ENCODE measurements around the gene PDE4D. TPM values are rescaled to one million over a fixed set of nuclear protein-coding genes. Genes with fewer than 3 reads are reported as not detected.
"Not testable (repeated sequence)": the region's sequence is repeated elsewhere in the genome, so short reads cannot be mapped to it uniquely, and the experiment has no call there.

Gene PDE4D
- total RNA-seq, 1 experiment from 2014 or later: 11.6 TPM

GRCh38 chr5:59765446-59765845 is 128.1 kb downstream of the PDE4D start:
- no TSS peak for BruUV-seq (replicated peaks)
- CTCF ChIA-PET: no interaction called here
- DNase-seq: no peak
- no peak overlapping the region for H3K4me3 Mint-ChIP-seq (ENCODE audit: low read depth, unreplicated experiment)
- peaks cover 23% of the 10 kb centered on the region for H3K36me3 Mint-ChIP-seq (ENCODE audit: insufficient read depth, unreplicated experiment)
- H3K9me3 Mint-ChIP-seq (ENCODE audit: low read depth, unreplicated experiment): no peaks in the 10 kb centered on the region
- H3K27ac Mint-ChIP-seq (ENCODE audit: unreplicated experiment): no peak overlapping the region
- no peaks in the 10 kb centered on the region for H3K27me3 Mint-ChIP-seq (ENCODE audit: unreplicated experiment)
- H3K4me1 Mint-ChIP-seq (ENCODE audit: low read depth, unreplicated experiment): peaks cover 41% of the 10 kb centered on the region
- no peak for TF ChIP-seq CTCF (IDR thresholded peaks at IDR 0.05; ENCODE audit: unreplicated experiment)
- intact Hi-C loops (cut with micrococcal nuclease; ENCODE audit: unreplicated experiment): no loop called here

GRCh38 chr5:59764361-59764760 is 129.2 kb downstream of the PDE4D start:
- no peak for DNase-seq
- intact Hi-C loops (cut with micrococcal nuclease; ENCODE audit: unreplicated experiment): no loop called here
- Mint-ChIP-seq H3K4me1 (ENCODE audit: low read depth, unreplicated experiment) (peaks cover 39% of the 10 kb centered on the region), H3K27me3 (ENCODE audit: unreplicated experiment) (no peaks in the 10 kb centered on the region), H3K4me3 (ENCODE audit: low read depth, unreplicated experiment) (no peak overlapping the region), H3K36me3 (ENCODE audit: insufficient read depth, unreplicated experiment) (peaks cover 28% of the 10 kb centered on the region), H3K27ac (ENCODE audit: unreplicated experiment) (no peak overlapping the region), H3K9me3 (ENCODE audit: low read depth, unreplicated experiment) (no peaks in the 10 kb centered on the region)
- TF ChIP-seq CTCF (IDR thresholded peaks at IDR 0.05; ENCODE audit: unreplicated experiment): no peak
- no TSS peak for BruUV-seq (replicated peaks)
- CTCF ChIA-PET: no interaction called here

- TF ChIP-seq CTCF (IDR thresholded peaks at IDR 0.05; ENCODE audit: unreplicated experiment): no peak
- no peak overlapping the region for H3K4me3 Mint-ChIP-seq (ENCODE audit: low read depth, unreplicated experiment)
- H3K27me3 Mint-ChIP-seq (ENCODE audit: unreplicated experiment): no peaks in the 10 kb centered on the region
- intact Hi-C loops (cut with micrococcal nuclease; ENCODE audit: unreplicated experiment): no loop called here
- no peak overlapping the region for H3K27ac Mint-ChIP-seq (ENCODE audit: unreplicated experiment)
- H3K4me1 Mint-ChIP-seq (ENCODE audit: low read depth, unreplicated experiment): peaks cover 34% of the 10 kb centered on the region
- DNase-seq: no peak
- no peaks in the 10 kb centered on the region for H3K9me3 Mint-ChIP-seq (ENCODE audit: low read depth, unreplicated experiment)
- H3K36me3 Mint-ChIP-seq (ENCODE audit: insufficient read depth, unreplicated experiment): peaks cover 23% of the 10 kb centered on the region
- BruUV-seq (replicated peaks): no TSS peak
- CTCF ChIA-PET: interaction anchor here (1.2 kb wide), 1 partner anchor 23 kb away, joined by 5 read pairs; no protein-coding TSS in a partner anchor
Observed at GRCh38 chr5:59763541-59763940, 130.0 kb downstream of the PDE4D start.

- BruUV-seq (replicated peaks); H3K27ac Mint-ChIP-seq (ENCODE audit: unreplicated experiment); H3K9me3 Mint-ChIP-seq (ENCODE audit: low read depth, unreplicated experiment); intact Hi-C loops (cut with micrococcal nuclease; ENCODE audit: unreplicated experiment); CTCF ChIA-PET; DNase-seq; H3K4me3 Mint-ChIP-seq (ENCODE audit: low read depth, unreplicated experiment); H3K27me3 Mint-ChIP-seq (ENCODE audit: unreplicated experiment): not testable (repeated sequence)
- Mint-ChIP-seq H3K36me3 (ENCODE audit: insufficient read depth, unreplicated experiment) (peaks cover 13% of the 10 kb centered on the region), H3K4me1 (ENCODE audit: low read depth, unreplicated experiment) (peaks cover 37% of the 10 kb centered on the region)
Observed at GRCh38 chr5:59762232-59762631, 131.3 kb downstream of the PDE4D start.

GRCh38 chr5:59760785-59761348 is 132.7 kb downstream of the PDE4D start:
- intact Hi-C loops (cut with micrococcal nuclease; ENCODE audit: unreplicated experiment): no loop called here
- no peak for TF ChIP-seq CTCF (IDR thresholded peaks at IDR 0.05; ENCODE audit: unreplicated experiment)
- Mint-ChIP-seq H3K27me3 (ENCODE audit: unreplicated experiment) (no peaks in the 10 kb centered on the region), H3K27ac (ENCODE audit: unreplicated experiment) (no peak overlapping the region), H3K4me3 (ENCODE audit: low read depth, unreplicated experiment) (no peak overlapping the region), H3K9me3 (ENCODE audit: low read depth, unreplicated experiment) (no peaks in the 10 kb centered on the region), H3K4me1 (ENCODE audit: low read depth, unreplicated experiment) (peaks cover 36% of the 10 kb centered on the region), H3K36me3 (ENCODE audit: insufficient read depth, unreplicated experiment) (peaks cover 15% of the 10 kb centered on the region)
- peak; percentile 17 for DNase-seq
- CTCF ChIA-PET: interaction anchor here (0.6 kb wide), 1 partner anchor 1085 kb away, joined by 9 read pairs; no protein-coding TSS in a partner anchor
- no TSS peak for BruUV-seq (replicated peaks)

All from Calu3 (cell line).